Activated naive CD4-positive, alpha-beta T cell treated with anti-CD3 and anti-CD28 coated beads, Interleukin-2, amount 50 U/mL, for 72 hours (primary cell): ENCODE data around the gene ASTN2. TPM values are rescaled to one million over a fixed set of nuclear protein-coding genes. Genes with fewer than 3 reads are reported as not detected.

ENCODE experiments used
- ATAC-seq, 2 donors: fragments of 150-1000 bp; cut with Tn5 transposase; 2 replicates each; pipeline ENCODE4 v1.10.0; 2021; ENCODE audit warnings: mild to moderate bottlenecking in 2 of 2, moderate library complexity in 2 of 2
- DNase-seq, 2 donors: peaks; one replicate each; pipeline ENCODE4 v3.0.0; 2021 to 2022; ENCODE audit warnings: low spot score in 2 of 2
- H3K27ac Mint-ChIP-seq, 2 donors: one replicate each; pipeline ENCODE4 v1.8.0; 2022; ENCODE audit warnings: mild to moderate bottlenecking in 2 of 2, mixed read lengths in 2 of 2
- H3K36me3 Mint-ChIP-seq, 2 donors: one replicate each; pipeline ENCODE4 v1.8.0; 2022; ENCODE audit warnings: mixed read lengths in 2 of 2
- H3K9me3 Mint-ChIP-seq, 2 donors: one replicate each; pipeline ENCODE4 v1.8.0; 2022; ENCODE audit warnings: mixed read lengths in 2 of 2
- total RNA-seq, 2 donors: library from RNA; stranded (reverse); gene quantifications; one replicate each; pipeline ENCODE4 v1.2.3, GENCODE V29; 2022

Gene ASTN2
- total RNA-seq, 2 donors from 2014 or later: 4.5 to 5.4 TPM

DNA sequence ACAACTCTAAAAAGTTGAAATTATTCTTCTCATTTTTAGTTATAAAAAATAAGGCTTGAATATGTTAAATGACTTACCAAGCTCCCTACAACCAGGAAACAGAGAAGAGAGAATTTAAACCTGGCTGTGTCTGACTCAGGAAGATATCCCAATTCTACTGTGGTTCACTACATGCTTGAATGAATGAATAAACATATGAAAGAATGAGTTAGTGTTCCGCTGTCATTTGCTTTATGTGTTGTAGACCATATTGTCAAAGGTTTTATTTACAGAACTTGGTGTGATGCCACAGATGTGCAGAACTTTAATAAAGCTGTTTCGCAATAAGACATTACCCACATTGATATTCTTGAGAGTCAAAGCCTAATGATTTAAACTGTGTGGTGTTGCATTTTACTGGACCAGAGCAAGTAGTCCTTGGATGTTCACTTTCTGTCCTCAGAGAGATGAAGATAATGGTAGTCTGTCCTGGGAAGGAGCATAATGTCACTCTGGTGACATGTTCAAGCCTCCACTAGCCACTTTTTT is 414.6 kb downstream of the ASTN2 start:
- ATAC-seq: no peak
- peaks cover 4 to 5% of the 10 kb centered on the region in 2 donors for H3K9me3 Mint-ChIP-seq
- no peak for DNase-seq
- no peaks in the 10 kb centered on the region for H3K36me3 Mint-ChIP-seq
- H3K27ac Mint-ChIP-seq: no peak overlapping the region

DNA sequence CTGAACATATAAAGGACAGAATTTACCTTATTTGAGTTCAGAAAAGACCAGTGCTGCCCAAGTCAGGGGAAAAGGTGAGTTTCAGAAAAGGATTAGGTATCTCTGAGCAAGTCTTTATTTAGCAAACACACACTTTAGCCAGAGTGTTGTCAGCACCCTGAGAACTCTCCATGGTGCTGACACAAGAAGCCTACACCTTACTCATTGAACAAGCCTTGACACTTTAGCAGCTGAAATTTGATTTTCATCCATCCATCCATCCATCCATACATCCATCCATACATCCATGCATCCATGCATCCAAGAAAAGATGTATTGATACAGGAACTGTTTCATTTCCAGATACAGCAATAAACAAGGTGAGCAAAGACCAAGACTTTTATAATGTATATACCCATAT is 416.6 kb downstream of the ASTN2 start:
- DNase-seq: no peak
- H3K27ac Mint-ChIP-seq: no peak overlapping the region

DNA sequence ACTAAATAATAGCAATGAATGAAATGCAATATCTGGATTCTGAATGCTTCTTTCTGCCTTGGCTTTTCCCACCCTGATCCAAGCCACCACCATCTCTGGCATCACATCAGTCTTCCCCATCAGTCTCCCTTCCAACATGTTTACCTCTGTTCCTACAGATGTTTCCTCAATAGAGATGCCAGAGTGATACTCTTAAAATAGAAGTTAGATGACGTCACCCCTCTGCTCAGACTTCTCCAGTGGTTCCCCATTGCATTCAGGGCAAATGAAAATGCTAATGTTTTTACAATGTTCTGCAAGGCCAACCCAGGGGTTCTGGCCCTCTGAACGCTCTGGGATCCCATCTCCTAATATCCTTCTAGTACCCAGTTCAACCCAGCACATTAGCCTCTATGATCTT is 422.0 kb downstream of the ASTN2 start:
- Mint-ChIP-seq H3K36me3 (peaks cover 0 to 6% of the 10 kb centered on the region in 2 donors), H3K27ac (no peak overlapping the region), H3K9me3 (peaks cover 5 to 22% of the 10 kb centered on the region in 2 donors)
- ATAC-seq: no peak
- no peak for DNase-seq

More for the DNA sequence above, 416.6 kb downstream of the ASTN2 start:
- ATAC-seq: no peak
- no peaks in the 10 kb centered on the region for H3K36me3 Mint-ChIP-seq
- H3K9me3 Mint-ChIP-seq: peaks cover 4 to 10% of the 10 kb centered on the region in 2 donors

DNA sequence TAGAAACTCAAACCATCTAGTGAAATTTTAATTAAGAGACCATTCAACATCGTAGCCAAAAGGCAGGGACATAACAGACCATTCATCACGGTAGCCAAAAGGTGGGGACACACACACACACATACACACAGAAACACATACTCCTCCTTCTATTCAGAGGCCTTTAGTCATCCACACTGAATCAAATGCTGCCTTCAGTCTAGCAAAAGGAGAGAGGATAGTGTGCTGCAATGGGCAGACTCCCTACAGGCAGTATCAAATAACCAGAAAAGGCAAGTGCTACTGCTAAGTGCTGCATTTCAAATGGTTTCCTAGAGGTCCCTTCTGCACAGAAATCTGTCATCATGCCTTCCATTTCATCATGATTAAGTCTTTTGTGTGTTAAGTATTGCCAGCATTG is 423.8 kb downstream of the ASTN2 start:
- no peak overlapping the region for H3K27ac Mint-ChIP-seq
- H3K36me3 Mint-ChIP-seq: peaks cover 0 to 6% of the 10 kb centered on the region in 2 donors
- no peak for DNase-seq
- no peak for ATAC-seq
- H3K9me3 Mint-ChIP-seq: peaks cover 5 to 22% of the 10 kb centered on the region in 2 donors

DNA sequence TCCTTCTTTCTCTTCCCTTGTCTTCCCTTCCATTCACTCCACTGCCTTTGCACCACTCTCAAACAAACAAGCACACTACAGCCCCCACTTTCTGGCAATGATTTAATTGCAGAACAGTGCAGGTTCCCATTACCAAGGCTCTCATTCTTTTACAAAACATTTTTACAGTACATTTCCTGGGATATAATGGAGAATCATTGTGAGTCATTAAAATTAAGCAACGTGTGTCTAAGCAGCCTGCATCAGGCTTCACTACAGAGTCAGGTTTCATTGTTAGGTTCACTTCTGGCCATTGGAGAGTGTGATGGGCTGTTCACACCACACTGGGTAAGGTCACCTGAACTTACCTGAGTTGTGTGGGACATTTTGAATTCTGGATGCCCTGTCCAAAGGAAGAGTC is 424.3 kb downstream of the ASTN2 start:
- Mint-ChIP-seq H3K36me3 (peaks cover 0 to 6% of the 10 kb centered on the region in 2 donors), H3K27ac (no peak overlapping the region), H3K9me3 (peaks cover 5 to 22% of the 10 kb centered on the region in 2 donors)
- DNase-seq: no peak
- no peak for ATAC-seq

DNA sequence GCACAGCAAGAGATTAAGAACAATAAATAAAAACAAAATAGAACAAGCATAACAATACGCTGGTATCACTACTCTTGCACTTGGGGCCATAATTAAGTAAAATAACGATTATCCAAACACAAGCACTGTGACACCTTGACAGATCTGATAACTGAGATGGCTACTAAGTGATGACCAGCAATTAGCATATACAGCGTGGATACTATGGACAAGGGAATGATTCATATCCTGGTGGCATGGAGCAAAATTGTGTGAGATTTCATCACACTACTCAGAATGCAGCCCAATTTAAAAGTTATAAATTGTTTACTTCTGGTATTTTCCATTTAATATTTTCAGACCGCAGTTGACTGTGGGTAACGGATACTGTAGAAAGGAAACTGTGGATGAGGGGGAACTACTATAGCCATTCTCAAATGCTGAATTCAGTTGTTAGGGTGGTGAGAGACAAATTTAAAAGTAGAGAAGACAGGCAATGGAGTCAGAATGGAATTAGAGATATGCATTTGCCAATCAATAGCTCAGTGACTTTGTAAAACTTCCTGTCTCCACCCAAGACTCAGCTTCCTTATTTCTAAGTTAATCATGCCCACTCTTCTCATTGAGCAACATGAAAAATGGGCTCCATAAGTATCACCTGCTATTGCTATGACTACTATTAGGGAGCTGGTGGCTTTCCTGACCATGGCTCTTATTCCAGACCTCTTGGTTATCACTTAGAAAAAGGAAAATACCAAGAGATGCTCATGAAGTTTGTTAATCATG is 427.0 kb downstream of the ASTN2 start:
- no peak for ATAC-seq
- H3K27ac Mint-ChIP-seq: no peak overlapping the region

DNA sequence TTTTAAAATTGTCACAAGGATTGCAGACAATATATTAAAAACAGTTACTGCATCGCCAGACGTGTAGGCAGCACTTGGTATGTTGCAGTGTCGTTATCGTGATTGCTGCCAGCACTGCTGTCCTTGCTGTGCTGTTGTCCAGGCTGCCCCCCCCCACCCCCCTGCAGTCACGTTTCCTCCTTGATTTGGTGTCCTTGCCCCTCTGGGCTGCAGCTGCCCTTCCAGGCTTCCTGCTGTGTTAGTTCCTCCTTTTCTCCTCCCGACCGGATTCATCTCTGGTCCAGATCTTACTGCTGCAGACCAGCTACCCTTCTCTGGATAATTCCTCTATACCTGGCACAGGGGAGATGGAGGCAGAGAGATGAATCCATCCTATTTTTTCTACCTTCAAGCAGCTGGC is 428.8 kb downstream of the ASTN2 start:
- Mint-ChIP-seq H3K9me3 (peaks cover 5 to 15% of the 10 kb centered on the region in 2 donors), H3K36me3 (peaks cover 0 to 6% of the 10 kb centered on the region in 2 donors), H3K27ac (no peak overlapping the region)
- ATAC-seq (no peak), DNase-seq (no peak)

More for the DNA sequence above, 427.0 kb downstream of the ASTN2 start:
- DNase-seq: no peak
- peaks cover 0 to 6% of the 10 kb centered on the region in 2 donors for H3K36me3 Mint-ChIP-seq
- H3K9me3 Mint-ChIP-seq: peaks cover 5 to 17% of the 10 kb centered on the region in 2 donors

DNA sequence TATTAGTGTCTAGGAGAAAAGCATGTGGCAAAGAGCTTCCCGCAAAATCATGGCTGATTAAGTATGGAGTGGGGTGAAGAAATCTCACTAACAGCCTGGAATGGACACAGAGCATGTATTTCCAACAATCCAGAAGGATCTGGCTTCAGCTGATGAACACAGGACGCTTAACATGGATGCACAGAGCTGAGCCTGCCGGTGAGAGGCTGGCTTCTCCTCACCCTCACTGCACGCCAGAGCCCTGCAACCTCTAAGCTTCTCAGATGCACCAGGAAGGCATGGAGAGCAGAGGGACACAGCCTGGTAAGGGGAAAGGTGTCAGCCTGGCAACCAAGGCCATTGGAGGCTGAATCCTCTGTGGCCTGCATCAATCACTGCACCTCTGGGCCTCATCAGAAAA is 429.3 kb downstream of the ASTN2 start:
- Mint-ChIP-seq H3K36me3 (peaks cover 0 to 6% of the 10 kb centered on the region in 2 donors), H3K9me3 (peaks cover 5 to 13% of the 10 kb centered on the region in 2 donors), H3K27ac (no peak overlapping the region)
- DNase-seq (no peak), ATAC-seq (no peak)

DNA sequence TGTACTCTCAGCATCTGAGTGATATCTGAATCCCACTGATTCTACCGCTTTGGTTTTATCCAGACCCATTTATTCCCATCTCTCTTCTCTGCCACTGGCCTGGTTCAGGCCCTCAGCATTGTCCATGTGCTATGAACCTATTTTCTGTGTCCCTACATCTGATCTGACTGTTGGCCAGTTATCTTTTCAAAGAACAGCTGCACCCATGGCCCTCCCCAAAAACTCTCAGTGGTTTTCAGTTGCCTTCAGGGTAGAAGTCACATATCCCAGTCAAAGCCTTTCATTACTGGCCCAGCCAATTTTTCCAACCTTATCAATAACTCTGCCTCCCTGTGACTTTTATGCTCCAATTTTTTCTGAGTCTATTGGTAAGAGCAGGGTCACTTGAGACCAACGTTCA is 430.7 kb downstream of the ASTN2 start:
- ATAC-seq (no peak), DNase-seq (no peak)
- Mint-ChIP-seq H3K36me3 (no peaks in the 10 kb centered on the region), H3K27ac (no peak overlapping the region), H3K9me3 (peaks cover 0 to 6% of the 10 kb centered on the region in 2 donors)

DNA sequence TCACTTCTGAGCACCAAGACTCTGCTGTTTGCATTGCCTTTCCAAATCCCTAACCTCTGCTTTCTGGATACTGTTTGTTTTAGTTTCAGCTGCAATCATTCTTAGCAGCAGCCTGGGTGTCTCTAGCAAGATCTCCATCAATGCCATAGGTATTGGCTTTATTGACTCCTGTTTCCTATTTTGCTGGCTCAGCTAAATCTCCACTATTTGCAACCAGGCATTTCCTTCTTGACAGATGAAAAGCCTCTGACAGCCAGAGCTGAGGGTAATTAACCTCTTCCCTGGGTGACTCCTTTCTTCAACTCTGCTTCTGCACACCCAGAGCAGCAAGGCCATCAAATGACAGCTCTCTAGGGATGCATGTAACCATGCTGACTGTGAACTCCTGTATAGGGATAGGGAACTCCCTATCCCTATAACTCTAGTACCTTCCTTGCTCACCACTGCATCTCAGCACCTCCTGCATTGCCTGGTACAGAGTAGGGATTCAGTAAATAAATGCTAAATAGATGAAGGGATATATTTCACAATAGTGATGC is 434.2 kb downstream of the ASTN2 start:
- ATAC-seq (no peak), DNase-seq (no peak)
- no peak overlapping the region for H3K27ac Mint-ChIP-seq
- peaks cover 0 to 13% of the 10 kb centered on the region in 2 donors for H3K9me3 Mint-ChIP-seq
- no peaks in the 10 kb centered on the region for H3K36me3 Mint-ChIP-seq

DNA sequence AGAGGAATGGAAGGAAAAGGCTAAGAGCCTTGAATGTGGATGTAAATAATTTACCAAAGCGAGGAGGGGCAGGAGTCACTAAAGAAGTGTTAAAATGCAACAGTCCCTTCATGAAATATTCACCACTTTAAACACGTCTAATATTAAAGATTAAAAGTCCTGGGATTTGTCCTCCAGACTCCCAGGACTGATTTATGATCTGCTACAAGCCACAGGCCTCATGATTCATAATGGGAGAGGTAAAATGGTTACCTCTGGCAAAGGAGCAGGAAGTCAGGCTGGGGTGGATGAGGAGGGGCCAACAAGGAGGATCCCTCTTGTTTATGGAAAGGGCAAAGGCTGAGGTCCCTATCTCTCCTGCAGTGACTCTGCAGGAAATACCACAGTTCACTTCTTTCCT is 435.4 kb downstream of the ASTN2 start:
- no peak for ATAC-seq
- no peak overlapping the region for H3K27ac Mint-ChIP-seq
- no peaks in the 10 kb centered on the region for H3K36me3 Mint-ChIP-seq

DNA sequence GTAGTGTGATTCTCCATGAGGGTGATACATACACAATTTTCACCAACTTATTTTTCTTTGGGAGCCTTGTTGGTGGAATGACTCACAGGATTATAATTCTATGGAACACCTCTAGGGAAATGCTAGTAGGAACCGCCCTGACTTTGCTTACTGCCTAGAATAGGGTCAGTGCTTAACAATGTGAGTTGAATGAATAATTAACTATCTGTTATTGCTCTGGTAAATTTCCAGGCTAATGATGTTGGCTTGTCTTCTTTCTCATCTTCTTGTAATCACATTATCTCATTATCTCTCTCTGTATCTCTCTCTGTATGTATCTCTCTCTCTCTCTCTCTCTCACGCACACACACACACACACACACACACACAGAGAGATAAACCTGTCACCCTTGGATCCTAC is 436.7 kb downstream of the ASTN2 start:
- Mint-ChIP-seq H3K27ac (no peak overlapping the region), H3K9me3 (peaks cover 0 to 12% of the 10 kb centered on the region in 2 donors), H3K36me3 (no peaks in the 10 kb centered on the region)
- DNase-seq: no peak
- no peak for ATAC-seq

More for the DNA sequence above, 435.4 kb downstream of the ASTN2 start:
- DNase-seq: no peak
- peaks cover 0 to 13% of the 10 kb centered on the region in 2 donors for H3K9me3 Mint-ChIP-seq

DNA sequence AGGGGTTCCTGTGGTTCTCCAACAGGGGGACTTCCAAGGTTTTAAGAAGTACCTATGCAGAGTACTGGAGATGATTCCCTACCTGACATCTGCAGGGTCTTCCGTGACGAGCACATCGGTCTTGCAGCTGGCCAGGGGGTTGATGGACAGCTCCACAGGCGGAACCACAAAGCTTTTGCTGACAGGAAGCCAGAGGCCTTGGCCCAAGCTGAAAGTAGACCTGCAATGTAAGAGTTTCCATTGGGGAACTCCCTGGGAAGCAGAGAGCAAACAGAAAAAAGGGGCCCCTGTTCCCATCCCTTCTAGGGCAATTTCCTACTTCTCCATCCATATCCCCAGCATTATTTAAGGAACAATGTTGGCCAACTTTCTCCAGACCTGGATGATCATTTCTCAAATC is 439.7 kb downstream of the ASTN2 start:
- H3K27ac Mint-ChIP-seq: no peak overlapping the region
- no peaks in the 10 kb centered on the region for H3K36me3 Mint-ChIP-seq
- H3K9me3 Mint-ChIP-seq: peaks cover 0 to 7% of the 10 kb centered on the region in 2 donors
- no peak for ATAC-seq
- no peak for DNase-seq

DNA sequence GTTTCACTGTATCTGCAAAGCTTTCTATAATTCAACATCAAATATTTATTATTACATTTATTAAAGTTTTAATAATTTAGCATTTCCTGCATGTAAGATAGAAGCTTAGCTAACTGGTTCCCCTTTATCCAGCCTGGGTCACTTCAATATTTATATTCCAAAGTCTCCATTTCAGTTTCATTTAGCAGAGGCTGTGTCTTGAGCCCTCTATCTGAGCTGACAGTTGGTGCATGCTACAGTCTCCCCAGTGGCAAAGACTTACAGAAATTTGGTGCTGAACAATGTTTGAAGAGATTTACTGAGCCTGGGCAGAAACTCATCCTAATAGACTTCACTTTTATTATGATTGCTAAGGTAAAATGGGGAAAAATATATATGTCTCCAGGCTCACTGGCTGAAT is 448.7 kb downstream of the ASTN2 start:
- ATAC-seq (no peak), DNase-seq (no peak)
- H3K36me3 Mint-ChIP-seq: peaks cover 0 to 6% of the 10 kb centered on the region in 2 donors
- H3K9me3 Mint-ChIP-seq: peaks cover 8 to 28% of the 10 kb centered on the region in 2 donors
- H3K27ac Mint-ChIP-seq: no peak overlapping the region

DNA sequence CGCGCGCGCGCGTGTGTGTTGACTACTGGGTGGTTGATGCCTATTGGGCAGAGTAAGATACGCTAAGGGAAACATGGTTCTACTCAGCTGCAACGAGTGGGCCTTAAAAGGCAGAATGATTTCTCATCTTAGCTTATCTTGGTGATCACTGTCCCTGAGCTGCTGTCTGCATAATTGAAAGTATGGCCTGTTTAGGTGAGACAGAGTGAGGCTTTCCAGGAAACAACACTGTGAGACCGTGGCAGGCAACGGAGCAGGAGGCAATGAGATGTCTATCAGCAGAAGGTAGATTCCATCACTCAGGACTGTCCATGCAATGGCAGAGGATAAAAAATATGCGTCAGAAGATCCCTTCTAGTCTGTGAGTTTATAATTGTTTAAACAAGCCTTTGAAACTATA is 450.6 kb downstream of the ASTN2 start:
- Mint-ChIP-seq H3K36me3 (peaks cover 0 to 6% of the 10 kb centered on the region in 2 donors), H3K9me3 (peaks cover 15 to 25% of the 10 kb centered on the region in 2 donors), H3K27ac (no peak overlapping the region)
- no peak for ATAC-seq
- no peak for DNase-seq

DNA sequence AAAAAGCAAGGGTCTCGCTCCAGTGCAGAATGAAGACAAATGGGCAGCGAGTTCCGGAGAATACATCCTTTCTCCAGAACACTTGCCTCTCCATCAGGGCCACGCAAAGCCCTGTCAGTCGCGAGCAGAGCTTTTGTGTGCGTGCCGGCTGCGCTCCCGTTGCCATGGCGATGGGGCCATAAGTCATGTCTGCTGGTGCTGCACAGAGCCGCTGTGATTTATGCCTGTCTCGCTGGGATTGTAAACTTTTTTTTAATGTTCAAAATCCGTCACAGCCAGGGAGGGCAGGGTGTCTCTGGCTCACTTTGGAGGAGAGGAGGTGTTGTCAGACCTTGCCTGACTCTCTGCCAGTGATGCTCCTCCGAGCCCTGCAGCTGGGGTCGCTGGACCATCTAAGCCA is 455.0 kb downstream of the ASTN2 start:
- H3K27ac Mint-ChIP-seq: no peak overlapping the region
- DNase-seq: no peak

DNA sequence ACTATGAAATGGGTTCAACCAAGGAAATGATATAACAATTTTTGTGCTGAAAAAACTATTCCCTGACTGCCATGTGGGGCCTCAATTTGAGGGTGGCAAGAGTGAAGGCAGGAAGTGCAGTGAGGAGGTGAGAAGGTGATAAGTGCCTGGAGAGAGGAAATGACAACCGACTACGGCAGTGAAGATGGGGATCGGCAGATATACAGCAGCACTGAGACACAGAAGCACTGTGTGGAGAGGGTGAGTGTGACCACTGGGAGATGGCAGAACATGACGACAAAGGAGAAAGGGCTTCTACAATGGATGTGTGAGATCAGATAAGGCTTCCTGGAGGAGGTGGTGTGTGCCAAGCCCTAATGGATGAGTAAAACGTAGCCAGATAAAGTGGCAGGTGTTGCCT is 456.0 kb downstream of the ASTN2 start:
- no peak for ATAC-seq
- peaks cover 14 to 21% of the 10 kb centered on the region in 2 donors for H3K9me3 Mint-ChIP-seq
- peaks cover 0 to under 1% of the 10 kb centered on the region in 2 donors for H3K36me3 Mint-ChIP-seq
- H3K27ac Mint-ChIP-seq: no peak overlapping the region
- DNase-seq: no peak

More for the DNA sequence above, 455.0 kb downstream of the ASTN2 start:
- Mint-ChIP-seq H3K9me3 (peaks cover 18 to 21% of the 10 kb centered on the region in 2 donors), H3K36me3 (peaks cover 0 to 6% of the 10 kb centered on the region in 2 donors)
- no peak for ATAC-seq
